HepG2 (cell line): ENCODE data around the gene MZF1. TPM values are rescaled to one million over a fixed set of nuclear protein-coding genes. Genes with fewer than 3 reads are reported as not detected.

Source experiments
- ARID3A ChIP-seq: IDR thresholded peaks from 2 replicates; pipeline ENCODE4 v1.6.1; 2012; ENCODE audit warnings: low read depth, low read length, improper control_type of control experiment
- HNF1B ChIP-seq: sonication (generic); formaldehyde crosslinking; IDR thresholded peaks from 2 replicates; pipeline ENCODE4 v1.5.1; 2020; ENCODE audit warnings: mild to moderate bottlenecking, moderate library complexity, missing genetic modification reagents
- KLF6 ChIP-seq: IDR thresholded peaks from 2 replicates; pipeline ENCODE4 v1.8.0; 2016; ENCODE audit warnings: missing biosample characterization, missing genetic modification reagents
- KMT2B ChIP-seq: IDR thresholded peaks from 2 replicates; pipeline ENCODE4 v1.6.1; 2016; ENCODE audit warnings: missing genetic modification reagents, missing compliant biosample characterization
- MYNN ChIP-seq: sonication (generic); formaldehyde crosslinking; IDR thresholded peaks from 2 replicates; pipeline ENCODE4 v1.4.0; 2020; ENCODE audit warnings: mild to moderate bottlenecking, low read depth, missing genetic modification reagents
- MZF1 ChIP-seq: sonication (generic); formaldehyde crosslinking; IDR thresholded peaks from 2 replicates; pipeline ENCODE4 v1.8.1; 2023; ENCODE audit warnings: mild to moderate bottlenecking, missing genetic modification reagents, borderline replicate concordance
- NAIF1 ChIP-seq: sonication (generic); formaldehyde crosslinking; IDR thresholded peaks from 2 replicates; pipeline ENCODE4 v1.5.0; 2020; ENCODE audit warnings: mild to moderate bottlenecking, missing genetic modification reagents, borderline replicate concordance
- TARDBP ChIP-seq: sonication (generic); formaldehyde crosslinking; IDR thresholded peaks from 2 replicates; pipeline ENCODE4 v1.8.0; 2022; ENCODE audit warnings: mild to moderate bottlenecking, missing genetic modification reagents
- TERF1 ChIP-seq: sonication (generic); formaldehyde crosslinking; IDR thresholded peaks from 2 replicates; pipeline ENCODE4 v1.8.0; 2022; ENCODE audit warnings: mild to moderate bottlenecking, missing genetic modification reagents, moderate library complexity
- TFAP4 ChIP-seq: sonication (generic); IDR thresholded peaks from 2 replicates; pipeline ENCODE4 v1.6.1; 2016; ENCODE audit warnings: low read depth, borderline replicate concordance
- polyA plus RNA-seq, 8 experiments: library from polyadenylated mRNA; depleted of rRNA in 3 of 8; stranded (reverse) in 7 of 8; unstranded in 1 of 8; fragments of >200 nt; fragmentation: Illumina TruSeq in 4 of 8; extraction: Trizol in 4 of 8; gene quantifications; 2 replicates each; pipeline versions ENCODE4 v1.2.1 to v1.2.3, GENCODE V29; 2011 to 2016; ENCODE audit warnings: low read depth in 4 of 8, missing spikeins in 1 of 8, mixed read lengths in 1 of 8; ENCODE audit not compliant: insufficient read depth in 1 of 8
- total RNA-seq, 5 experiments: library from RNA; depleted of rRNA; stranded (reverse); fragments of >200 nt; fragmentation: Illumina TruSeq; extraction: Trizol; gene quantifications; 2 replicates each; pipeline ENCODE4 v1.2.3, GENCODE V29; 2016; ENCODE audit warnings: low read depth in 1 of 5

The MZF1 gene
- total and polyA plus RNA-seq, 2 of the 13 experiments (the other 11 are each of a cell fraction or from before 2014, with no cell fraction given): 3.1 to 8.1 TPM

- TF ChIP-seq TARDBP (CRISPR knock-in tag) (0 out of 2 replicates have a peak, but pooled peaks have one; percentile 43), HNF1B (CRISPR knock-in tag) (peak; percentile 80), TFAP4 (0 out of 2 replicates have a peak, but pooled peaks have one; percentile 22), MZF1 (CRISPR knock-in tag) (0 out of 2 replicates have a peak, but pooled peaks have one; percentile 73), MYNN (CRISPR knock-in tag) (no peak), NAIF1 (no peak), KLF6 (CRISPR knock-in tag) (peak; percentile 75), KMT2B (CRISPR knock-in tag) (no peak), TERF1 (CRISPR knock-in tag) (no peak), ARID3A (peak; percentile 19; the same call in 1 of the 2 replicates)
Observed at GRCh38 chr19:58543826-58544590, 29.1 kb downstream of the MZF1 start, which contains the start of gene TRIM28 (continued).
